Hepatocyte (in vitro differentiated cells): ENCODE results near the gene ZDHHC16. TPM values are rescaled to one million over a fixed set of nuclear protein-coding genes. Genes with fewer than 3 reads are reported as not detected.
A peak's percentile ranks its signal among the peaks of the same experiment; 100 is the strongest.

ENCODE experiments used
- DNase-seq: peaks from one replicate; pipeline ENCODE4 v3.0.0-alpha.2; 2016; ENCODE audit warnings: low spot score
- H2AFZ ChIP-seq: fragments of 200-600 bp; sonication (generic); 2 replicates; pipeline ENCODE4 v1.6.0; 2016; ENCODE audit warnings: antibody characterized with exemption, mild to moderate bottlenecking
- H3K27ac ChIP-seq: fragments of 200-600 bp; sonication (generic); 2 replicates; pipeline ENCODE4 v1.5.1; 2016; ENCODE audit warnings: mild to moderate bottlenecking
- H3K27me3 ChIP-seq: fragments of 200-600 bp; sonication (generic); 2 replicates; pipeline ENCODE4 v1.6.1; 2016
- H3K36me3 ChIP-seq: fragments of 200-600 bp; sonication (generic); replicated peaks from 2 replicates; pipeline ENCODE4 v1.5.1; 2016; ENCODE audit warnings: low read depth; ENCODE audit not compliant: insufficient read depth
- H3K4me1 ChIP-seq: fragments of 200-600 bp; sonication (generic); 2 replicates; pipeline ENCODE4 v1.5.1; 2016; ENCODE audit warnings: mild to moderate bottlenecking, moderate library complexity; ENCODE audit not compliant: insufficient read depth
- H3K4me2 ChIP-seq: fragments of 200-600 bp; sonication (generic); 2 replicates; pipeline ENCODE4 v1.6.0; 2016
- H3K4me3 ChIP-seq: fragments of 200-600 bp; sonication (generic); 2 replicates; pipeline ENCODE4 v1.5.1; 2016; ENCODE audit warnings: mild to moderate bottlenecking
- H3K79me2 ChIP-seq: fragments of 200-600 bp; sonication (generic); 2 replicates; pipeline ENCODE4 v1.6.0; 2017; ENCODE audit warnings: mild to moderate bottlenecking
- H3K9me2 ChIP-seq: fragments of 200-600 bp; sonication (generic); replicated peaks from 2 replicates; pipeline ENCODE4 v1.6.0; 2017; ENCODE audit warnings: mild to moderate bottlenecking; ENCODE audit not compliant: insufficient read depth
- H3K9me3 ChIP-seq: fragments of 200-600 bp; sonication (generic); 2 replicates; pipeline ENCODE4 v1.5.1; 2016; ENCODE audit warnings: low read depth, mild to moderate bottlenecking
- H4K20me1 ChIP-seq: fragments of 200-600 bp; sonication (generic); 2 replicates; pipeline ENCODE4 v1.6.0; 2016; ENCODE audit warnings: mild to moderate bottlenecking; ENCODE audit not compliant: insufficient read depth, poor library complexity, severe bottlenecking
- CTCF ChIP-seq: fragments of 200-600 bp; sonication (generic); IDR thresholded peaks from 2 replicates; pipeline ENCODE4 v1.5.1; 2016; ENCODE audit warnings: antibody characterized with exemption, mild to moderate bottlenecking; ENCODE audit not compliant: poor library complexity
- EZH2 ChIP-seq: fragments of 200-600 bp; sonication (generic); IDR thresholded peaks from 2 replicates; pipeline ENCODE4 v1.6.1; 2016; ENCODE audit warnings: antibody characterized with exemption, mild to moderate bottlenecking, borderline replicate concordance
- EZH2phosphoT487 ChIP-seq: fragments of 200-600 bp; sonication (generic); IDR thresholded peaks from one replicate; pipeline ENCODE4 v1.6.1; 2018; ENCODE audit warnings: antibody characterized with exemption, mild to moderate bottlenecking, low read depth, moderate library complexity; ENCODE audit not compliant: unreplicated experiment, severe bottlenecking
- WGBS: methylation state at CpG from one replicate; pipeline ENCODE4 v1.1.6; 2016; ENCODE audit warnings: low lambda C conversion rate; ENCODE audit errors: missing lambda C conversion rate; 5-methylcytosine and 5-hydroxymethylcytosine counted together
- polyA plus RNA-seq: library from polyadenylated mRNA; unstranded; fragments of >200 nt; fragmentation: Nextera tagmentation; extraction: Ambion mirVana; gene quantifications from 2 replicates; pipeline ENCODE4 v1.2.1, GENCODE V29; 2016
- total RNA-seq: library from RNA; depleted of rRNA; stranded (reverse); fragments of >200 nt; gene quantifications from 2 replicates; pipeline ENCODE4 v1.2.3, GENCODE V29; 2014

Gene ZDHHC16
- 54.4 and 57.0 TPM in 2 replicates for total RNA-seq
- 81.9 and 86.8 TPM in 2 replicates for polyA plus RNA-seq

- peak within 1 kb of the TSS; percentile 68 for H3K4me3 ChIP-seq
- H3K9me3 ChIP-seq, result no peaks in the 10 kb centered on the region
- DNase-seq, result peak; percentile 97
- H3K27me3 ChIP-seq, result no peaks in the 10 kb centered on the region
- H3K79me2 ChIP-seq, result peaks cover 54% of the 10 kb centered on the region
- peak within 1 kb of the TSS; percentile 53 for H2AFZ ChIP-seq
- H3K27ac ChIP-seq, result peak within 1 kb of the TSS; percentile 52
- no peaks in the 10 kb centered on the region for H3K36me3 ChIP-seq
- TF ChIP-seq CTCF (peak; percentile 5), EZH2 (no peak)
- no peaks in the 10 kb centered on the region for H3K9me2 ChIP-seq
- 1% methylated on average over 63 of the region's 66 CpGs for WGBS
- peaks cover 3% of the 10 kb centered on the region for H4K20me1 ChIP-seq
- H3K4me2 ChIP-seq, result peak within 1 kb of the TSS; percentile 82
- peaks cover 23% of the 10 kb centered on the region for H3K4me1 ChIP-seq
Measured at GRCh38 chr10:97445722-97446639, at the start of gene ZDHHC16, which contains the start of gene EXOSC1. TSS of gene ZDHHC16 (plus strand) at chr10:97446175. CDS start at chr10:97451676, 5,501 bp downstream. TSS of gene EXOSC1 (minus strand) at chr10:97446006. CDS start at chr10:97445985, 21 bp downstream.

- Histone ChIP-seq H3K79me2 (peaks cover 9% of the 10 kb centered on the region), H3K36me3 (no peaks in the 10 kb centered on the region), H3K27me3 (no peaks in the 10 kb centered on the region), H4K20me1 (no peaks in the 10 kb centered on the region), H3K9me2 (no peaks in the 10 kb centered on the region), H3K9me3 (no peaks in the 10 kb centered on the region), H3K4me2 (peak overlapping the region; percentile 86), H3K27ac (peak overlapping the region; percentile 78), H3K4me1 (no peaks in the 10 kb centered on the region), H3K4me3 (peak overlapping the region; percentile 60), H2AFZ (peak overlapping the region; percentile 45)
- 40% methylated on average over 21 of the region's 21 CpGs for WGBS
- TF ChIP-seq CTCF (no peak), EZH2 (no peak), EZH2phosphoT487 (no peak)
- peak; percentile 78 for DNase-seq
Measured at GRCh38 chr10:97399843-97400545, 46.0 kb upstream of the ZDHHC16 start.

GRCh38 chr10:97400665-97401454, 45.1 kb upstream of the ZDHHC16 start, which contains the start of gene RRP12:
TSS of gene RRP12 (minus strand) at chr10:97401340. CDS start at chr10:97401231, 109 bp downstream.
- DNase-seq, result peak; percentile 96
- Histone ChIP-seq H3K4me1 (no peaks in the 10 kb centered on the region), H3K9me2 (no peaks in the 10 kb centered on the region), H3K36me3 (no peaks in the 10 kb centered on the region), H2AFZ (peak within 1 kb of the TSS; percentile 45), H3K9me3 (no peaks in the 10 kb centered on the region), H3K4me3 (peak within 1 kb of the TSS; percentile 60), H3K27ac (peak within 1 kb of the TSS; percentile 78), H3K79me2 (peaks cover 9% of the 10 kb centered on the region), H3K4me2 (peak within 1 kb of the TSS; percentile 86), H4K20me1 (no peaks in the 10 kb centered on the region), H3K27me3 (no peaks in the 10 kb centered on the region)
- TF ChIP-seq EZH2 (no peak), CTCF (peak; percentile 13)
- whole genome bisulfite sequencing, result 2% methylated on average over 39 of the region's 39 CpGs
